NCI-H446 treated with DMSO at 0.1 percent for 48 hours (cell line): ENCODE results near the gene OR7G3.

Source experiments
- DNase-seq: peaks from one replicate; lab custom pipeline; 2025; lab: John Stamatoyannopoulos, UW

Gene OR7G3

DNA sequence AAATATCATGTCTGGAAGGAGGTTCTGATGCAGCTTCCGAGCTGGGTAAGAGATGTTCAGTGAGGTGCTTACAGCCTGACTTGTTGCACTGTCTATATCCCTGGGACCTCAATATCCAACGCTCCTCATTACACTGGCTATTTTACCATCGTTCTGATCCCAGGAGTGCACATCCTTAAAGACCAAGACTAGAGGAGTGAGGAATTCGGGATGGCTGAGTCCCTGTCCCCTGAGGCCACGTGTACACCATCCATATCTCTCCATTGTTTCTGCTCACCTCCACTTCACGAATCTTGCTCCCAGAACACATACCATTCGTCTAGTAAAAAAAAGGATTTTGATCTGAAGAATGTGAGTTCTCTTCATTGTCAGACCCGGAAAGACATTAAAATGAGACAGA lies 19.4 kb downstream of the OR7G3 start, which contains the start of gene OR7G2:
OR7G2 (minus strand) TSS at position 101 of the 400 bp plus-strand sequence. CDS start 4,232 bp downstream, outside the sequence.
- DNase-seq: no peak

DNA sequence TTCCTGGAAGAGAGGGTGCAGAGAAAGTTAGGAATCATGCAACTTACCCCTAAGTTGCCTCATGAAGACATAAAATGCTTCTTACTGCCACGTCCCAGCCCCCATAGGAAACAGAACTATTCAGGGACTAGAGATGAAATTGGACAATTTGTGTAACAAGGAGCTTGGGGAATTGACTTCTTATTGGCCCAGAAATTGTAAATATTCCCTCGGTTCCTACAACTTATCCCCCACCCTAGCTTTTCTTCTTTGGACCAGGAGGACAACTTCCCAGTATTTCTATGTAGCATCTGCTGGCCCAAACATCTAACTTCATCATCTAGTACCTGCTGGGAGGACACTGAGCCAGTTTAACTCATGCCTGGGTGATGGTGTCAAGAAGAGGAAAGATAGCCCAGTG lies 40.0 kb downstream of the OR7G3 start, which contains the start of gene OR1M1:
OR1M1 (plus strand) TSS at position 301 of the 400 bp plus-strand sequence. CDS start 6,184 bp downstream, outside the sequence.
- DNase-seq: no peak

GRCh38 chr19:9078651-9079050 lies 48.1 kb downstream of the OR7G3 start:
- DNase-seq: no peak

GRCh38 chr19:9076901-9077300 lies 49.8 kb downstream of the OR7G3 start:
- DNase-seq: no peak
